SU-DHL-6 (cell line): Measurements from ENCODE around the gene FANCI.

Source experiments
- EZH2phosphoT487 ChIP-seq: fragments of 200-600 bp; sonication (generic), shearing (Covaris generic); conservative IDR thresholded peaks from 2 replicates; pipeline ENCODE4 v1.6.1; 2018; ENCODE audit warnings: mild to moderate bottlenecking, antibody characterized with exemption, low read length, moderate library complexity, mixed read lengths
- TF ChIP-seq, protein P1 (sequence below): fragments of 200-600 bp; sonication (generic); IDR thresholded peaks from one replicate; pipeline ENCODE4 v1.5.1; 2017; ENCODE audit warnings: antibody characterized with exemption, mild to moderate bottlenecking, low read length, moderate library complexity; ENCODE audit not compliant: insufficient read depth, poor library complexity, severe bottlenecking

DNA sequence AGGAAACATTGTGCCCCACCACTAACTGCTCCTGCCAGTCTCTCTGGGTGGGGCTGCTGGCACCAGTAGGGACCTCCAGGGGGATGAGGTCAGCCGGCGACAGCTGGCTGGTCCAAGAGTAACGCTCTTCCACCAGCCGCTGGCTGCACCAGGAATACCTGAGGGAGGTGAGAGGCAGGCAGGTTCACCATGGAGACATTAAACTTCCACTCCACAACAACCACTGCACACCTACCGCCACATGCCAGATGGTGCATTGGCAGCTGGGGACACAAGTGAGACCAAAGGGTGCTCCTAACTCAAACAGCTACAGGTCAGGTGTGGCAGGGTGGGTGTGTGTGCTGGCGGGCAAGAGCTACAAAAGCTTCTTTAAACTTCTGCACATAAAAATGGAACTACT, 86.3 kb downstream of the FANCI start:
- TF ChIP-seq, protein P1, sequence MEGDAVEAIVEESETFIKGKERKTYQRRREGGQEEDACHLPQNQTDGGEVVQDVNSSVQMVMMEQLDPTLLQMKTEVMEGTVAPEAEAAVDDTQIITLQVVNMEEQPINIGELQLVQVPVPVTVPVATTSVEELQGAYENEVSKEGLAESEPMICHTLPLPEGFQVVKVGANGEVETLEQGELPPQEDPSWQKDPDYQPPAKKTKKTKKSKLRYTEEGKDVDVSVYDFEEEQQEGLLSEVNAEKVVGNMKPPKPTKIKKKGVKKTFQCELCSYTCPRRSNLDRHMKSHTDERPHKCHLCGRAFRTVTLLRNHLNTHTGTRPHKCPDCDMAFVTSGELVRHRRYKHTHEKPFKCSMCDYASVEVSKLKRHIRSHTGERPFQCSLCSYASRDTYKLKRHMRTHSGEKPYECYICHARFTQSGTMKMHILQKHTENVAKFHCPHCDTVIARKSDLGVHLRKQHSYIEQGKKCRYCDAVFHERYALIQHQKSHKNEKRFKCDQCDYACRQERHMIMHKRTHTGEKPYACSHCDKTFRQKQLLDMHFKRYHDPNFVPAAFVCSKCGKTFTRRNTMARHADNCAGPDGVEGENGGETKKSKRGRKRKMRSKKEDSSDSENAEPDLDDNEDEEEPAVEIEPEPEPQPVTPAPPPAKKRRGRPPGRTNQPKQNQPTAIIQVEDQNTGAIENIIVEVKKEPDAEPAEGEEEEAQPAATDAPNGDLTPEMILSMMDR = no peak
- TF ChIP-seq EZH2phosphoT487 = no peak
